Pulmonary artery endothelial cell (primary cell): ENCODE results near the gene DEGS1. TPM values are rescaled to one million over a fixed set of nuclear protein-coding genes. Genes with fewer than 3 reads are reported as not detected.

Experiments used
- DNase-seq: peaks from one replicate; pipeline ENCODE4 v3.0.0-alpha.2; 2011; ENCODE audit warnings: low read depth, low spot score
- total RNA-seq: library from RNA; depleted of rRNA; stranded (reverse); fragments of >200 nt; gene quantifications from 2 replicates; pipeline ENCODE4 v1.2.3, GENCODE V29; 2014

Gene DEGS1
- 77.7 and 88.4 TPM in 2 replicates for total RNA-seq

DNA sequence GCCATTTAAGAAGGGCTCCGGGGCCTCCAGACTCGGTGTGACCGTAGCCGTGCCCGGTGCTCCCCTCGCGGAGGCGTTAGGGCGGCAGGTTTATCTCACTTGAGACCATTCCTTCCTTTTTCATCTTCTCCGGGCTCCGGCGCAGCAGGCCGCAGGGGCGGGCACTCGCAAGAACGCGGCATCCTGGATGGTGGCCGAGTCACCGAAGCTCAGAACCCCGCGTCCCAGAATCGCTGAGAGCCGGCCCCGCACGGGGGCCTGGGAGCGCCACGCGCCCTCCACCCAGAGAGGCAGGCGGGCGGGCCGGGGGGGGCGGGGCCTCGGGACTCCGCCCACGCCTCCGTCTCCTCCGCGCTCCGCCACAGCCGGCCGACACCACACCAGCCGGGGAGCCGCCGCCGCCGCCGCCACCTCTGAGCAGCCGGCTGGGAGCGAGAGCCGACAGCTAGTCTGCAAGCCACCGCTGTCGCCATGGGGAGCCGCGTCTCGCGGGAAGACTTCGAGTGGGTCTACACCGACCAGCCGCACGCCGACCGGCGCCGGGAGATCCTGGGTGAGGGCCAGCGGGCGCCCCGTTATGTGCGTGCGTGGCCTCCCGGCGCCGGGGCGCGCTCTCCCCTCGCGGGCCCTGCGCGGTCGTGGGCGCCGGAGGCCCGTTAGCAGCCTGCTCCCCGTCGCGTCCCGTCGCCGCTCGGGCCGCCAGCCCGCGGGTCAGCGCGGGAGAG, at the start of gene DEGS1:
Gene DEGS1, plus strand, starts transcription at position 375 of the 725 bp plus-strand sequence. Its CDS starts 97 bp downstream, at position 472.
- peak; percentile 52 for DNase-seq

DNA sequence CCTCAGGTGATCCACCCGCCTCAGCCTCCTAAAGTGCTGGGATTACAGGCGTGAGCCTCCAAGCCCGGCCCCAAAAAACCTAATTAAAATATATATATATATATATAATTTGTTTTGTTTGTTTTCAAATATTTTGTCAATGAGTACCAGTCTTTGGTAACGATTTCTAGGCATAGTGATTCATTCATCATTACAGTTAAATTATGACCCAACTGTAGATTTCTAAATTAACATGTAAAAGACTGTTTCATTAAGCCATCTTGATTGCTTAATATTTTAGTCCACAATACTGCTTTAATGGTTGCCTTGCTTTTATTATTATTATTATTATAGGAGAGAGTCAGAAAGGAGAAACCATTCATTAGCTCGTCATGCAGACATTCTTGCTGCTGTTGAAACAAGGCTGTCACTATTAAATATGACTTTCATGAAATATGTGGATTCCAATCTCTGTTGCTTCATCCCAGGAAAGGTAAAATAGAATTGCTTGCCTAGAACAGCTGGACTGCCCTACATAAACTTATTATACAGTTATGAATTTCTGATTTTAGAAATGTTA, 49.2 kb upstream of the DEGS1 start:
- no peak for DNase-seq

DNA sequence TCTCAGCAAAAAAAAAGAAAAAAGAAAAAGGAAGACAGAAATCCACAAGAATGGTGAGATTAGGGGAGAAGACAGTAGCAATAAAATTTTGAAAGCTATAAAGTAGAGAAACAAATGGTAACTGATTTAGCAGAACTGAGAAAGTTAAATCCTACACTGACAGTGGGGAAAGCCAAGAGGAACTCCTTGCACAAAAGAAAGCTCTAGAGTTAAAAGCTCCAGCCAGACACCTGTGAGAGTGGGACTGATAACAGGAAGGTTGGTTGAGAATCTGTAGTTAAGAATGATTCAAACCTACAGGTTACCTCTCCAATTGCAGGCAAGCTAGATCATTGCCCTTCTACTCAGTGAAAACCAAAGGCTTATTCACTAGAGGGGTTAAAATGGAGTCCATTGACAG, 45.5 kb upstream of the DEGS1 start:
- DNase-seq: no peak

DNA sequence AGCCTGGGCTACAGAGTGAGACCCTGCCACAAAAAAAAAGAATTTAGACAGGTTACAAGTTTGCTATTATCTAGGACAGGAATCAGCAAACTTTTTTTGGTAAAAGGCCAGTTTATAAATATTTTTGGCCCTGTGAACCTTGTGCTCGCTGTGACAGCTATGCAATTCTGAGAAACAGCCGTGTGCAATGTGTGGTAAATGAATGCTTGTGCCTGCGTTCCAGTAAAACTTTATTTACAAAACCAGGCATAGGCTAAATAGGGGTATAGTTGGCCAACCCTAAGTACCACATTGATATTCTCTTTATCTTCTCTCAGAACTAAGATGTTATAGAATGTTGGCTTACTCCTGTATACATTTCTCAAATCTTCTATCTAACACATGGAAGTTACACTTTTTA, 44.8 kb upstream of the DEGS1 start:
- no peak for DNase-seq

DNA sequence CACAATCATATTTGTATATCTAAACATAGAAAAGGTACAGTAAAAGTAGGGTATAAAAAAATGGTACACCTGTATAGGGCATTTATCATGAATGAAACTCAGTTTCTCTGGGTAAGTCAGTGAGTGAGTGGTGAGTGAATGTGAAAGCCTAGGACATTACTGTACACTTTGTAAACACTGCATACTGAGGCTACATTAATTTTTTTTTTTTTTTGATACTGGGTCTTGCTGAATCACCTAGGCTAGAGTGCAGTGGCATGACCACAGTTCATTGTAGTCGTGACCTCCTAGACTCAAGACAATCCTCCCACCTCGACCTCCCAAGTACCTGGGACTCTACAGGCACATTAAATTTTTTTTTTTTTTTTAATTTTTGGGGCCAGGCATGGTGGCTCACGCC, 41.3 kb upstream of the DEGS1 start:
- no peak for DNase-seq

DNA sequence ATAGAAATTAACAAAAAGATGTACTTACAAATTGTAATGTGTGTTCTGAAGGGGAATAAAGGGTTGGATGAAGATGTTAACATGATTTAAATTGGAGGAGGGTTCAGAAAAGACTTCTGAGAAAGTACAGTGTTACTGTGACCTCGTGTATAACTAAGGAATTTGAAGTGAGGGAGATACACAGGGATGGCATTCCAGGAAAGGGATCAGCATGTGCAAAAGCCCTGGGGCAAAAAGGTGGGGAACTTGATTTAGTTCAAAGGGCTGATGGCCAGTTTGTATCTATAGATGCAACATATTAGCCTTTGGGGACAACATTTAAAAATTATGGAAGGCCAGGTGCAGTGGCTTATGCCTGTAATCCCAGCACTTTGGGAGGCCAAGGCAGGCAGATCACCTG, 33.3 kb upstream of the DEGS1 start:
- no peak for DNase-seq

DNA sequence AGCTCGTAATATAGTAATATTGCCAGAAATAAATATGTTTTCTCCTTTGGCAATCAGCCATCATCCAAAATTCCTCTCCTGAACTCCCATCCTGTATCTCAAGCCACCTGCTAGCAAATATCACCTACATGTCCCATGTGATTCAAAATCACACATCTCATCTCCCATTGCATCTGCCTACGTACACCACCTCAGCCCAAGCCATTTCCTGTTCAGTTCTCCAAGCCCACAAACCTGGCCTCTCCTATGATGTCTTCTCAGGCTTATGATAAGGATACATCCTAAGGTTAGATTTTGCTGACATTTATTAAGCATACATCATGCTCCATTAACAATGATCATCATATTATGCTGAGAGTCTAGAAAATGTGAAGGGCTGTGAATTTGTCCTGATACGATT, 31.9 kb upstream of the DEGS1 start:
- no peak for DNase-seq

DNA sequence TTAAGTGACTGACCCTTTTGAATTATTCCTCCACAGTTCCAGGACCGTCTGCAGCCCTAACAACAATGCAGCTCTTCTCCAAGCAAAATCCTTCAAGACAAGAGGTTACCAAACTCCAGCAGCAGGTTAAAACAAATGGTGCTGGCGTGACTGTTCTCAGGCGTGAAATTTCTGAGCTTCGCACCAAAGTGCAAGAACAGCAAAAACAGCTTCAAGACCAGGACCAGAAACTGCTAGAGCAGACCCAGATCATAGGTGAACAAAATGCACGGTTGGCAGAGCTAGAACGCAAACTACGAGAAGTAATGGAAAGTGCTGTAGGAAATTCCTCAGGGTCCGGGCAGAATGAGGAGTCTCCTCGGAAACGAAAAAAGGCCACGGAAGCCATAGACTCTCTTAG, 25.7 kb upstream of the DEGS1 start:
- no peak for DNase-seq

DNA sequence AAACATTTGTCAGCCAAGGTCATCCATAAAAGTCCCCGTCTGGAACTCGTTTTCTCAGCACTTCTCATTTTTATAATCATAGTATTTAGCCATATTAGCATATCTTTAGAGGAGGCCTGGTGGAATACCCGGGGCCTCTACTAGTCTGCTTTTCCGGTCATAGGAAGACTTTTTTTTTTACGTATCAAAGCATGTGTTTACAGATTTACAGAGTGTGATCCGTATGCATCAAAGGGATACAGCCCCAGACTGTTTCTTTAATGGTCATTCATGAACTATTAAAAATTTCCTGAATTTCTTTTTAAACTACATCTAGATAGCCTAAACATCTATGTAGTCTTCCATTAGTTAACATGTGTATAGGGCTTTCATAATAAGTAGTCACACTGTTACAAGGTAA, 23.5 kb upstream of the DEGS1 start:
- no peak for DNase-seq

DNA sequence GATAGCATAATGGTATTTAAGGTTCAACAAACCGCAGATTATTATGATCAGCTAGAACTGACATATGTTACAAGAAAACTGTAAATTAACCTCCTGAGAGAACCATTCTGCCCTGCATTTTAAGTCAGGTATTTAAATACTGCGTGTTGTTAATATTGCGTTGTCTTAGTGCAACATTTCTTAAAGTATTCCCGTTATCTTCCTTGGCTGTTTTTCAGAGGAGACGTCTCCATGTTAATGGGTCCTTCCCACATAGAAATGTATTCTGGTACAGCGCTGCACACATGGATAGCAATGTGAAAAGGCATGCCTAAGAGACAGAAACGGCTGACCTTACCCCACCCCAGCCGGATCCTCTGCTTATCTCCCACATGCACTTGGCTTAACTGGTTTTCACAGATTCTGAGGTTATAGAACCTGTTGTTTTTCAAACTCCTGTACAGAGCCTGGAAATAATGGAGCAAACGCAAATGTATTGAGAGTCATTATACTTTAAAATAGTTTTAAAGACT, 22.8 kb upstream of the DEGS1 start:
- DNase-seq: no peak

DNA sequence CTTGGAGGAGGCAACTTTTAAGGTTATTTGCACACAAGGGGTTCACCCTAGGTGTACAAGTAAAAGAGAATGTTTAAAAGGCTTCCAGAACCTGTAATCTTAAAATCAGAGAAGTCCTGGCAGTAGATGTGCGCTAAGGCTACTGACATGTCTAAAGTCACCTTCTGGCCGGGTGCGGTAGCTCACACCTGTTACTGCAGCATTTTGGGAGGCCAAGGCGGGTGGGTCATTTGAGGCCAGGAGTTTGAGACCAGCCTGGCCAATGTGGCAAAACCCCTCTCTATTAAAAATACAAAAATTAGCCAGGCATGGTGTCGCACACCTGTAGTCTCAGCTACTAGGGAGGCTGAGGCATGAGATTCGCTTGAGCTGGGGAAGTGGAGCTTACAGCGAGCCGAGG, 20.3 kb upstream of the DEGS1 start:
- no peak for DNase-seq

DNA sequence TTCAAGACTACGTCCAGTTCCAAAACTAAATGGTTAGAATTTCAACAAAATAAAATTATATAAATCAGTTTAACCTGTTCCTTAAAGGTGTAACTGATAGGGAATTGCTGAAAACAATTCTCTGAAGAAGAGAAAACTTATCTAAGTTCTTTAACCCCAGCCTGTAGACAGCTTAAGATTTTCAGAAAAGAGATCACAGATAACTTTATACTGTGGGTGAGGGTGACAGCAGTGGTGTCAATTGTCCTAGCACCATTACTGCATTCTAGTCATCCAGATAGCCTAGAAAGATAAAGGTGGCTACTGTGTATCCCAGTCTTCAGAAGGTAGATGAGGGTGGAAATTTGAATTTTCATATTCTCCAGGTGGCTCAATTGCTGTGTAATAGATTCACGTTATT, 19.7 kb upstream of the DEGS1 start:
- DNase-seq: no peak

DNA sequence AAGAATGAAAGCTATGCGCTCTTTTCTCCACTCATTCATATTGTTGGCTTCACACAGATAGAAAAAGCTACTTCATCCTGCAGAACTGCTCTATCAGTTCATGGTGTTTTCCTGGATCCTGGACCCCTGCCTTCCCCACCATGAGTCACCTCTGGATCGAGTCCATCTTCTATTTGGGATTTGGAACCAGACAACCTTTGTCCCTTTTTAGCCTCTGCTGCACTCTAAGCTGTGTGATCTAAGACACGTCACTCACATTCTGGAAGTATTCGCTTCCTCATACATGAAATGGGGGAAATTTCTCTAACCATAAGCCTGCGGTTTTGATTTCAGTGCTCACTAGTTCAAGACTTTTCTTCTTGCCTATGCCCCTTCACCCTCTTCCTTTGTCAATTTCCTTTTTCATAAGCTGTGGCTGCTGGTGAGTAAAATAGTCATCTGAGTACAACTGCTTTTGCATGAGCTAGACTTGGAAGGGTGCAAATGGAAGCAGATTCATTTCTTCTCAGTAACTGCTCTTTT, 14.1 kb upstream of the DEGS1 start:
- peak; percentile 68 for DNase-seq

DNA sequence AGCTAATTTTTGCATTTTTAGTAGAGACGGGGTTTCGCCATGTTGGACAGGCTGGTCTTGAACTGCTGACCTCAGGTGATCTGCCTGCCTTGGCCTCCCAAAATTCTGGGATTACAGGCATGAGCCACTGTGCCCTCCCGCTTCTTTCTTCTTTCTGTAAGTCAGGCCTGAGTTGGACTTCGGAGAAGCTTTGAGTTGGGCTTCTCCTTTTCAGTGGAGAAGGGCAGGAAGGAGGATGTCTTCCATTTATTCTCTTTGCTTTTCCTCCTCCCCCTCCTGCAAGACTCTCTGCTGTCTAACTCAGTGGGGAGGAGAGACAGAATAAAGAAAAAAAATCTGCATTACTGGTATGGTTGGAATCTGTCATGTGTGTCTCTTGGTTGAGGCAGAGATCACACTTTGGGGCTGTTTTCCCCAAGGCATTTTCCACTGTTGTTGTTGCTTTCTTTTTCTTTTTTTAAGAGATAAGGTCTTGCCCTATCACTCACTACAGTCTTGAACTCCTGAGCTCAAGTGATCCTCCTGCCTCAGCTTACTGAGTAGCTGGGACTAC, 13.2 kb upstream of the DEGS1 start:
- DNase-seq: no peak

DNA sequence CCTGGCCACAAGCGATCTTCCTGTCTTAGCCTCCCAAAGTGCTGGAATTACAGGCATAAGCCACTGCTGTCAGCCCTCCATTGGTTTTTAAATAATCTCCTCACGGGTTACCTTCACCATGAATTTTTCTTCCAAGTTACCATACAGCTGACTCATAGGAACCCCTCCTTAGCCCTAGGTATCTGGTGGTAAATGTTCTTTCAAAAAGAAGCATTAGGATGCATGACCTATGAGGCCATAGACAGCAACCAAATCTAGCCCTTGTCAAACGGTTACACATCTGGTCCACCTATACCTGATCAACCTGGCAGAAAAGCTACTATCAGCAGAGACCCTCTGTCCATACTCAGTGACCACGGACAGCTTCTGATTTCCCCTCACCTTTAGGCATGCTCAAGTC, 12.7 kb upstream of the DEGS1 start:
- DNase-seq: no peak

DNA sequence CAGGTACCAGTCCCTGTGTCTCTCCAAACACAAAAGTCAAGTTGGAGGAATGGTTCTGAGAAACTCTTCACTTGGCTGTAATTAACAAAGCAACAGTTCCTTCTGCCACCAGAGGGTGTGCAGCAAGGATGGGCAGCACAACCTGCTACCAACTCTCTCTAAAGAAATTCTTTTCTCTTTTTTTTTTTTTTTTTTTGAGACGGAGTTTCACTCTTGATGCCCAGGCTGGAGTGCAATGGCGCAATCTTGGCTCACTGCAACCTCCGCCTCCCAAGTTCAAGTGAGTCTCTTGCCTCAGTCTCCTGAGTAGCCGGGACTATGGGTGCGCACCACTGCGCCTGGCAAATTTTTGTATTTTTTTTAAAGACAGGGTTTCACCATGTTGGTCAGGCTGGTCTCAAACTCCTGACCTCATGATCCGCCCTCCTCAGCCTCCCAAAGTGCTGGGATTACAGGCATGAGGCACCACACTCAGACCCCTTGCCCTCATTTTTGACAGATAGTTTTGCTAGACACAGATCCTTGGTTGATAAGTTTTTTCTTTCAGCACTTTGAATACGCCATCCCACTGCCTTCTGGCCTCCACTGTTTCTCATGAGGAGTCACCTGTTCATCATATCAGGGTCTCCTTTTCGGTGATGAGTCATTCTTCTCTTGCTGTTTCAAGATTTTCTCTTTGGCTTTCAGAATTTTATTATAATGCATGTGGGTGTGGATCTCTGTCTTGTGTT, 12.1 kb upstream of the DEGS1 start:
- no peak for DNase-seq

DNA sequence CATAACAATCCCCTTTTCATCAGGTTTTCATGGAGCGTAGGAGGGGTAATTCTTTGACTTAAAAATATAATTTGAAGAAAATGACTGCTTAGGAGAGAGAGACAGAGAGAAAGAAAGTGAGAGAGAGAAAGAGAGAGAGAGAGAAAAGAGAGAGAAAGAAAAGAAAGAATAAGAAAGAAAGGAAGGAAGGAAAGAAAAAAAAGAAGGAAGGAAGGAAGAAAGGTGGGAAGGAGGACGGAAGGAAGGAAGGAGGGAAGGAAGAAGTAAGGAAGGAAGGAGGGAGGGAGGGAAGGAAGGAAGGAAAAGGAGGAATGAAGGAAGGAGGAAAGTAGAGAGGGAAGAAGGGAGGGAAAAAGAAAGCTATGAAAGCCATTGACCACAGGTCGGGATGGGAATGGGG, 10.8 kb upstream of the DEGS1 start:
- DNase-seq: no peak

DNA sequence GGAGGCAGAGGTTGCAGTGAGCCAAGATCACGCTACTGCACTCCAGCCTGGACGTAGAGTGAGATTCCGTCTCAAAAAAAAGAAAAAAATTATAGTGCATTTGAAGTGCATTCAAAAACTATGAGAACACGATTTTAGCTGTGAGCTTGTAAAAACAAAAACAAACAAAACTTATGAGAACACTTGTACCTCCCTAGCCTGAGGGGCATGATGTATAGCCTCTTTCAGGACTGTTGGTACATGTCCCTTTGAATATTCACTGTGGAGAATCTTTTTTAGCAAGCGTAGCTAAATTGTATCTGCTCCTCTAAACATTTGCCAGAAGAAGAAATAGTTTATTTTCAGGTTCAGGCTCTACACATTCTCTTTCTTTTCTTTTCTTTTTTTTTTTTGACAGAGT, 9.5 kb upstream of the DEGS1 start:
- DNase-seq: no peak

DNA sequence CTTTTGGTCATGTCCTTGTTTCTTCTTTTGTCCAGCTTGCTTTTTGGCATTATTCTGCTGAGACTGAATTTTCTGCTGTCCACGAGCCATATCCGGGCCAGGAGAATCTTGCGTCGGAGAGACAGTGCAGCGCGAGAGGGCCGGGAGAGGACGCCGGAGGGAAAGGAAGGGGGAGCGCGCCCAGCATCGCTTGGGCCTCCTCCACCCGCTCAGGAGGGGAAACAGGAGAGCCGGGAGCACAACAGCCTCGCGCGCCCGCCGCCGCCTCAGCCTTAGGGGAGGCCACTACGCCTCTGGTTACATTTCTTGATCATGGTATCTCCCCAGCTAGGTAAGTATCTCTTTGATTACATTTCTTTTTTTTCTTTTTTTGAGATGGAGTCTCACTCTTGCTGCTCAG, 7.4 kb upstream of the DEGS1 start:
- DNase-seq: no peak

DNA sequence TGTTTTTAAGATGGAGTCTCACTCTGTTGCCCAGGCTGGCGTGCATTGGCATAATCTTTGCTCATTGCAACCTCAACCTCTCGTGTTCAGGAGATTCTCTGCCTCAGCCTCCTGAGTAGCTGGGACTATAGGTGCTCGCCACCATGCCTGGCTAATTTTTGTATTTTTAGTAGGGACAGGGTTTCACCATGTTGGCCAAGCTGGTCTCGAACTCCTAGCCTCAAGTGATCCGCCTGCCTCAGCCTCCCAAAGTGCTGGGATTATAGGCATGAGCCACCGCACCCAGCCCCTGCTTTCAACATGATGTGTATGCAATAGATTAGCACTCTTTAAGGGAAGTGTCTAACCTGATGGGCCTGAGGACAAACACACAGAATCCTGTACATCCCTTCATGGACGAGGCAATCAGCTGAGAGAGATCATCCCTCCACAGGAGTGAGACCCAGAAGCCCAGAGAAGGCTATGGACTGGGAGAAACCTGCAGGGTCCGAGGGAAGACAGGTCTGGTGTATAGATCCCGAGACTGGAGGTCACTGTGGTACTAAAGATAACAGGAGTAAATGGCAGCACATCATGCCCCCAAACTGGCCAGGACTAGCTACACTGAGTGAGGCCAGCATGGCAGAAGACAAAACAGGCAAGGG, 5.6 kb upstream of the DEGS1 start:
- DNase-seq: no peak

DNA sequence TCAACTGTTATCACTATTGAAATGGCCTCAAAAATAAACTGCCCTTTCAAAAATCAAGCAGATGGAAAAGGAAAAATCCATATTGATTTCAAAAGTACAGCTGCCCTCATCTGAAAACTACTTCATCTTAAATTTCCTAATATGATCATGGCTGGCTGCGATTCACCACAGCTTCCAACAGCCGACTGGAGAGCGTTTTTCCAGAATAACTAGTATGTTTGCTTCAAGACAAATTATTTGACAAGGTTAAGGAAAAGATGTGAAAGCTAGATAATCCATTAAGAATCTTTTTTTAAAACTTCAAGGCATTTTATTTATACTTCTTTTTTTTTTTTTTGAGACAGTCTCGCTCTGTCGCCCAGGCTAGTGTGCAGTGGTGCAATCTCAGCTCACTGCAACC, 4.1 kb upstream of the DEGS1 start:
- DNase-seq: no peak
